Measurements from ENCODE around the gene MAPRE2.
"Not testable (repeated sequence)": the region's sequence is repeated elsewhere in the genome, so short reads cannot be mapped to it uniquely, and the experiment has no call there.

Gene MAPRE2

GRCh38 chr18:35095983-35096676, 54.9 kb downstream of the MAPRE2 start:
- DNase-seq: peak; percentile 58

DNA sequence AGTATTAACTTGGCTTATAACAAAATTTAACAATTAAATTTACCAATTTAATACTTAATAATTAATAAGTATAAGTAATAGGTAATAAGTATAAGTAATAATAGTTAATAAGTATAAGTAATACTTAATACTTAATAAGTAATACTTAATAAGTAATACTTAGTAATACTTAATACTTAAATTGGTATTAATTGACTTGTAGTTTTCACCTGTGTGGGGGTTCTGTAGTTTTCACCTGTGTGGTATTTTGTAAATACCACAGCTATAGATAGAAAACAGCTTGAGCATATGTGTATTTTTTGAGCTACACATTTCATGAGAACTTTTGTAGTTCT, 55.4 kb downstream of the MAPRE2 start:
- no peak for DNase-seq

DNA sequence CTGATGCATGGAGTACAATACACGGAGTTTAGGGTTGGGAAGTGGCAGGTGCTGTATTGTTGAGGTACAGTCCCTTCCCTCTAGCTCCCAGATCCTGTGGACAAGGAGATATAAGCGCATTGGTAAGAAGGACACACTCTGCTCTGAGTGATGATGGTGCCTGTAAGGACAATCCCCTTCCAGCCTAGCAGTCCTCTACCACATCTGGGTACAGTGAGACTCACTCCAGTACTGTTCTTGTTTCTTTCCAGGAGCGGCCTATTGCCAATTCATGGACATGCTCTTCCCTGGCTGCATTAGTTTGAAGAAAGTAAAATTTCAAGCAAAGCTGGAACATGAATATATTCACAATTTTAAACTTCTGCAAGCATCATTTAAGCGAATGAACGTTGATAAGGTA, 56.0 kb downstream of the MAPRE2 start:
- no peak for DNase-seq

- DNase-seq: no peak
Measured at GRCh38 chr18:35097763-35098162, 56.5 kb downstream of the MAPRE2 start.

GRCh38 chr18:35099911-35100310, 58.7 kb downstream of the MAPRE2 start:
- DNase-seq: no peak

- no peak for DNase-seq
Measured at GRCh38 chr18:35104391-35105051, 63.3 kb downstream of the MAPRE2 start.

DNA sequence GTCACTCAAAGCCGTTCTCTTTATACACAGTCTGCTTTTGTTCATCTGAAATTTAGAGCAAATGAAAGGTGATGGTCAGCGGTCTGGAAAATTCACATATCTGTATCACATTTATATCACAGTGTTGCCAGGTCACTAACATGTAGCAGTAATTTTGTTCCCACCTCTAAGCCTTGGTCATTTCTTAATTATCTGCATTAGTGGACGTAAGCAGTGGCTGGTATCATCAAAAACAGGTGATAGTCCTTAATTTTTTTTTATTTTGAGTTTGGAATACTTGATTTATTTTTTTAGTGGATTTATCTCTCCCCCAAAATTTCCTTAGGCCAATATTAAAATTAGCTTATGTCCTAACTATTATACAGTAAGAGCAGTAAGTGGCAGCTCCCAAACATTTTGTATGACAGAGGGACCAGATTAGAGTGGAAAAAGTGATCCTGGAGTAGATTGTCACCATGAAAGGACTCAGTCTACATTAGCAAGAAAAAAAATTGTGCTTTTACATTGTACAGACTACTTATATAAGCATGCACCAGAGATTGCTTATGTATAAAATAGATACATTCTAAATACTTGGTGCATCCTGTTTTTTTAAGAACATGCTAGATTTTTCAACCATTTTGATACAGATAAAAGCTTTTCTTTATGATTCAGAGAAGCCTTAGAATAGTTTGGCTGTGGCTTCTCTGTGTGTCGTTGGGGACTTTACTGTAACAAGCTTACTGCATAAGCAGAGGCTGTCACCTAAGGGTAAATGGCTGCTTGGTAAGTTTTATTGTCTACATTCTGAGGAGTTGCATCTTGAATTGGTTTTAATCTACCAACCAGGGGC, 65.0 kb downstream of the MAPRE2 start:
- DNase-seq: no peak

DNA sequence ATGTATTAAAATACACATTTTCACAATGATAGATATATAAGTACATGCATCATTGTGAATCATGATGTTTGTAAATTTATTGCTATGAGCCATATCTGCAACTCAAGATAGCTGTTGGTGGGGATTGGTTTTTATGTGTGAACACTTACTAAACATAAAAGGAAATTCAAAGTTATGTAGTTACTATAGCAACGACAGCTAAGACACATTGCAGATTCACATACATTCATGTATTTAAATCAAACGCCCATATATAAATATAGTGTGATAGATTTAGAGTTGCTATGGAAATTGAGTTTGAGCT, 65.6 kb downstream of the MAPRE2 start:
- DNase-seq: no peak

DNA sequence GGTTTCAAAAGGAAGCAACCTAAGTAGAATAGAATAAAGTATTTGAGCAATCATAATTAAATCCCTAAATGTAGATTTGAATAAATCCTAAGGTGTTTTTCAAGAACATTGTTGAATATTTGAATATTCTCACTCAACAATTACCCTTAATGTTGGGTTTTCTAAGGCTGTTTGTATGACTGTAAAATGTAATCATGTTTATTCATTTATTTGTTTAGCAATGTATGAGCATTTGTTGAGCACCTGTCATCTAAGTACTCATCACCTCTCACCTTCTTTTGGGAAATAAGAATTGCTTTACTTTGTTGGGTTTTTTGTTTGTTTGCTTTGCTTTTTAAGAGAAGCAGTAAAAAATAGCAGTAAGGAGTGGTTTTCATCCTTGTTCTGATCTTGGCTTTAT, 66.0 kb downstream of the MAPRE2 start:
- DNase-seq: no peak

DNA sequence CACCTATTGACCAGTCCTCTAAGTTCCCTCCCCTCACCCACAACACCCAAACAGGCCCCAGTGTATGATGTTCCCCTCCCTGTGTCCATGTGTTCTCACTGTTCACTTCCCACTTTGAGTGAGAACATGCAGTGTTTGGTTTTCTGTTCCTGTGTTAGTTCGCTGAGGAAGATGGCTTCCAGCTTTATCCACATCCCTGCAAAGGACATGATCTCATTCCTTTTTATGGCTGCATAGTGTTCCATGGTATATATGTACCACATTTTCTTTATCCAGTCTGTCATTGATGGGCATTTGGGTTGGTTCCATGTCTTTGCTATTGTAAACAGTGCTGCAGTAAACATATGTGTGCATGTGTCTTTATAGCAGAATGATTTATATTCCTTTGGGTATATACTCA, 66.9 kb downstream of the MAPRE2 start:
- DNase-seq: not testable (repeated sequence)

DNA sequence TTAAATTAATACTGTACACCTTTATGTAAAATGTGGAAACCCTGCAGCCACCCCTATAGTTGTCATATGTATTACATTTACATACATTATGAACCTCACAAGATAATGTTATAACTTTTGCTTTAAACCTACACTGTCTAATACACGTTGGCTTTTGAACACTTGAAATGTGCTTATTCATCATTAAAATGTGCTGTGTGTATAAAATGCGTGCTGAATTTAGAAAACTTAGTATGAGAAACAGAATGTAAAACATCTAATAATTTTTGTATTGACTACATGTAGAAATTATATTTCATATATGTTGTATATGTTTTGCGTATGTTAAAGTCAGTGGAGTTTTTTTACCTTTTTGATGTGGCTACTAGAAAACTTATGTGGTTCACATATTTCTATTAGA, 68.8 kb downstream of the MAPRE2 start:
- no peak for DNase-seq

DNA sequence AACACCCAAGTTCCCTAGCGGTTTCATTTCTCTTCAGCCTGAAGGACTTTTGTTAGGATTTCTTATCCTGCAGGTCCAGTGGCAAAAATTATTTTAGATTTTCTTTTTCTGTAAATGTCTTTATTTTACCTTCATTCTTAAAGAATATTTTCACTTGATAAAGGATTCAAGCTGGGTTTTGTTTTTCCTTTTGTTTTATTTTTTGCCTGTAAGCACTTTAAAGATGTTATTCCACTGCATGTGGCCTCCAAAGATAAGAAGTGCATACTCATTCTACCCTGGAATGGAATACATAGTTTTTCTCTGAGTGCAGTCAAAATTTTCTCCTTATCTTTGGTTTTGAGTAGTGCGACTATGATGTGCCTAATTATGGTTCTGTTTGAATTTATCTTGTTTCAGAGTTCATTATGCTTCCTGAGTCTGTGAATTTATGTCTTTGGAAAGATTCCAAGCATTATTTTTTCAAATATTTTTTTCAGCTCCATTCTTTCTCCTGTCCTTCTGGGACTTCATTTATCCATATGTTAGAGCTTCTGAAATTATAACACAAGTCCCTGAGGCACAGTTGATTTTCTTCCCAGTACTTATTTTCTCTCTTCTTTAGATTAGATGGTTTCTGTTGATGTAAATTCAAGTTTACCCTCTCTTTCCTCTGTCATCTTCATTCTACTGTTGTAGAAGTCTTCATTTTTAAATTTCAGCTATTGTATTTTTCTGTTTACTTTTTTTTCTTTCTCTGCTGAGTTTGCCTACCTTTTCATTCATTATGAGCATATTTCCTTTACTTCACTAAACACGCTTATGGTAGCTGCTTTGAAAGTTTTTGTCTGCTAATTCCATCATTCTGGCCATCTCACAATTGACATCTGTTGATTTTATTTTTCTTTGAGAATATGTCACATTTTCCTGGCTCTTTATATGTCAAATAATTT, 69.6 kb downstream of the MAPRE2 start:
- peak; percentile 49 for DNase-seq

DNA sequence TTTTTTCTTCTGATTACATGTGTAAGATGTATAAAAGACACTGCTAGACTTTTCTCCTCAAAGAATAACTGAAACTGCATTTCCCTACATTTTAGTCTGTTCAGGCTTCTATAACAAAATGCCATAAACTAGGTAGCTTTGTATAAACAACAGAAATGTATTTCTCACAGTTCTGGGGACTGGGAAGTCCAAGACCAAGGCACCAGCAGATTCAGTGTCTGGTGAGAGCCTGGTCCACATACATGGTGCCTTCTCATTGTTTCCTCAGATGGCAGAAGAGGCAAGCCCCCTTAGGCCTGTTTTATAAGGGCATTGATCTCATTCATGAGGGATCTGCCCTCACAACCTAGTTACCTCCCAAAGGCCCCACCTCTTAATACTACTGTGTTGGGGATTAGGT, 71.5 kb downstream of the MAPRE2 start:
- no peak for DNase-seq

DNA sequence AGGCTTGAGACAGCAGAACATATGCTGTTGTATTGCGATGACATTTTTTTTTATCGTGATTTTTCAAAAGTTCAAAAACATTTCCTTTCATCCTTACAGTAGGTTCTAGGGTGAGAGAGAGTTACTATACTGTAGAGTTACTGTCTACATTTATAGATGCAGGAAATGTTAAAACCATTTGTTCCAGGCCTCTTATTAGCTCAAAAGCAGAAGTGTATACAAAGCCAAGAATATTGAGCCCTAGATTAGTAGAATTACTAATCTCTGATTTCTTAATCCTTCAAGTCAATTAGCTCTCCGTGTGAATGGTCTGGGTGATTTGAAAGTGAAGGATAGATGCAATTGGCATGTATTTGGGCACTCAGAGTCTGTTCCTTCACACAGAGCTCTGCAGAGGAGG, 73.1 kb downstream of the MAPRE2 start:
- DNase-seq: no peak

GRCh38 chr18:35116784-35117318, 75.6 kb downstream of the MAPRE2 start:
- no peak for DNase-seq

- no peak for DNase-seq
Measured at GRCh38 chr18:35117372-35117771, 76.2 kb downstream of the MAPRE2 start.

DNA sequence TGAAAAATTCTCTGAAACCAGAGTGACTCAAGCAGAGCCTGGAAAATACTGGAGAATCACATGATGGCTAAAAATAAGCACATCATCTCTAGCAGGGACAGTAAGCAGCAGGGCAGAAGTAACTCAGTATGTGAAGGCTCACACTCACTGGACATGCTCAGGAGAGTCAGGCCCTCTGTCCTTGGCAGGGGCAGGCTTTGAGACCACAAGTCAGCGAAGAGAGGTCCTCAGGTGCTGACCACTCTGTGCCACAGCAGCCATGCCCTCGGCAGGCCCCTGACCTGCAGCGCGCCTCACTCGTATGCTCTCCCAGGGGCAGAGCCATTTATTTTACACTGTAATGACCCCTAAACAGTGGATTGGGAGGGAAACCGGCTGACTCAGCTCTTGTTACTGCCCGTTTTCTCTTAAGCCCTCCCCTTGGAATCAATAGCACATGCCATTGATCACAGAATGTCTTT, 76.8 kb downstream of the MAPRE2 start:
- no peak for DNase-seq

- DNase-seq: no peak
Measured at GRCh38 chr18:35118641-35119040, 77.4 kb downstream of the MAPRE2 start.

DNA sequence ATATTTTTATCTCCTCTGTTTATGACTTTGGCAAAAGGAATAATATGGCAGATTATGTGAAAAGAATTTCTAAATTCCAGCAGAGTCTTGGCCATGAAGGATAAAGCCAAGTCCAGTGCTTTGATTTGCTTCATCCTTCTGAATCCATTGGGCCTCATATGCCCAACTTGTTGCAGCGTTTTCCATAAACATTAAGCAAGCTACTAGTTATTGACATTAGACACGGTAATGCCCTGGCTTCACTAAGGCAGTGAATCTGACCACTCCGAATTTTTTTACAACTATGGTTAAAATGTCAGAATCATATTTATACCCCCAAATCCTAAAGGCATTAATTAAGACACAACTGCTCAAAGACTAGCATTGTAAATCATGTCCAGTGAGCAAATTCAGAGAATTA, 79.8 kb downstream of the MAPRE2 start:
- DNase-seq: no peak

DNA sequence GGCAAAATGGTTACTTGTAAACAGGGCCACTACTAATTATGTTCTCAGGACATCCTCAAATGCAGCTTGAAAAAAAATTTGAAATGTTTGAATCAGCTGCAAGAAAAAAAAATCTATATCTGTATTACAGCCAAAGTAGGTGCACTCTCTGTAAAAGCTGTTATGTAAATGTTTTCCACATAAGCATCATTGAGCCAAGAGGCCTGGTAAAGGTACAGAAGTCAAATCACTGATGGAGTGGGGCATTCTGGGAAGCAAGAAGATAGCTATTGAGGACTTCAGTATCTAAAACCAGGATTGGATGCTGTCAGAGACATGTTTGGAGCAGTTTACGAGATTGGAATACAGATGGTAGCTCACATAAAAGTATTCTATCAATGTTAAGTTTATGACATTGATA, 80.3 kb downstream of the MAPRE2 start:
- no peak for DNase-seq

GRCh38 chr18:35122586-35123224, 81.5 kb downstream of the MAPRE2 start:
- DNase-seq: no peak

- DNase-seq: no peak
Measured at GRCh38 chr18:35123811-35124210, 82.6 kb downstream of the MAPRE2 start.

Data from NCI-H226 (cell line).